KOPT-K1 (cell line): ENCODE results near the gene ARCN1.

Experiments used
- H3K27ac ChIP-seq: fragments of 200-600 bp; sonication (generic); 2 replicates; pipeline ENCODE4 v1.5.1; 2016; ENCODE audit warnings: antibody characterized with exemption, mild to moderate bottlenecking, low read depth, low read length; ENCODE audit not compliant: poor library complexity, severe bottlenecking
- H3K36me3 ChIP-seq: fragments of 200-600 bp; sonication (generic); 2 replicates; pipeline ENCODE4 v1.5.1; 2017; ENCODE audit warnings: antibody characterized with exemption, mild to moderate bottlenecking, low read length, moderate library complexity; ENCODE audit not compliant: insufficient read depth
- H3K9me3 ChIP-seq: fragments of 200-600 bp; sonication (generic); 2 replicates; pipeline ENCODE4 v1.5.1; 2017; ENCODE audit warnings: antibody characterized with exemption, low read length, mild to moderate bottlenecking; ENCODE audit not compliant: insufficient read depth, poor library complexity, severe bottlenecking

The ARCN1 gene

DNA sequence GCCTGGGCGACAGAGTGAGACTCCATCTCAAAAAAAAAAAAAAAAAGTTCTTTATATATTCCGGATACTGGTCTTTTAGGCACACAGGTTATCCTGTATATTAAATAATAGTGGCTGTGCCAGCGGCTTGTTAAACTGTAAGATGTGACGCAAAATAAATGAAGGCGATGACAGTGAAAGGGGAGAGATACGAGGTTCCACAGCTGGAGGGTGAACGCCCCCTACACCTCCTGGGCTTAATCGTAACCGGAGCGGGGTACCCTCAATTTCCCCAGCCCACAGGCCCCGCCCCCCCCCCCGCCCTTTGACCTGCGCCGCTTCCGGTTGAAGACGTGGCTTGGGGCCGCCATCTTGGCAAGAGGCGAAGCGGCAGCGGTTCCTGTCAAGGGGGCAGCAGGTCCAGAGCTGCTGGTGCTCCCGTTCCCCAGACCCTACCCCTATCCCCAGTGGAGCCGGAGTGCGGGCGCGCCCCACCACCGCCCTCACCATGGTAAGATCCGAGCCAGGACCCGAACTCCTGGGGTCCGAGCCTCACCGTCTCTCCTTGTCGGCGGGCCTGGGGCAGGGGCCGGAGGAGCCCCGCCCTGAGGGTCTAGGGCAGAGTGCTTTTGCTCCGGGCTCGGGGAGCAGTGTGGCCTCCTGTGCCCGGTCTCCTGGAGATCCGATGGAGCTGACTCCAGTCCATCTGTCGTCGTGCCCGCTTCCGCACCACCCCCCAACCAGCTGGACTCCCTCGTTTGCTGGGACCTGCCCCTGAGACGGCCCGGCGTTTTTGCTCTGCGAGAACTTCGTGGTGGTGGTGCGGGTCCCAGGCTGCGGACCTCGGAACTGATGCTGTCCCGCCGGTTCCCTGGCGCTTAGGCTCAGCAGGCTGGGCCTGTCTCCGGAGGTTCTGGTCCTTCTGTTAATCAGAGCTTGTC lies at the start of gene ARCN1:
ARCN1 (plus strand) TSS at position 349 of the 920 bp plus-strand sequence; CDS start at position 488, 139 bp downstream.
- peaks cover 16% of the 10 kb centered on the region; the same call in 1 of the 2 replicates for H3K36me3 ChIP-seq
- H3K27ac ChIP-seq, result peak within 1 kb of the TSS; percentile 92
- no peaks in the 10 kb centered on the region for H3K9me3 ChIP-seq

DNA sequence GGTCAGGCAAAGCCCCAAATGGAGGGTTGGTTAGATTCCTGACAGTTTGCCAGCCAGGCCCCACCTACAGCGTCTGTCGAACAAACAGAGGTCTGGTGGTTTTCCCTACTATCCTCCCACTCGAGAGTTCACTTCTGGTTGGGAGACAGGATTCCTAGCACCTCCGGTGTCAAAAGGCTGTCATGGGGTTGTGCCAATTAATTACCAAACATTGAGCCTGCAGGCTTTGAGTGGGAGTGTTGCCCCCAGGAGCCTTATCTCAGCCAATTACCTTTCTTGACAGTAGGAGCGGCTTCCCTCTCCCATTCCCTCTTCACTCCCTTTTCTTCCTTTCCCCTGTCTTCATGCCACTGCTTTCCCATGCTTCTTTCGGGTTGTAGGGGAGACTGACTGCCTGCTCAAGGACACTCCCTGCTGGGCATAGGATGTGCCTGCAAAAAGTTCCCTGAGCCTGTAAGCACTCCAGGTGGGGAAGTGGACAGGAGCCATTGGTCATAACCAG lies 49.6 kb upstream of the ARCN1 start:
- Histone ChIP-seq H3K36me3 (peaks cover 92% of the 10 kb centered on the region), H3K9me3 (no peaks in the 10 kb centered on the region), H3K27ac (no peak overlapping the region)

GRCh38 chr11:118524356-118524755 lies 47.9 kb upstream of the ARCN1 start:
- H3K36me3 ChIP-seq, result peaks cover 76% of the 10 kb centered on the region
- no peaks in the 10 kb centered on the region for H3K9me3 ChIP-seq
- H3K27ac ChIP-seq, result no peak overlapping the region

- peaks cover 71% of the 10 kb centered on the region for H3K36me3 ChIP-seq
- H3K9me3 ChIP-seq, result no peaks in the 10 kb centered on the region
- no peak overlapping the region for H3K27ac ChIP-seq
Observed at GRCh38 chr11:118524757-118525470, 47.3 kb upstream of the ARCN1 start.

GRCh38 chr11:118526688-118527087 lies 45.5 kb upstream of the ARCN1 start:
- Histone ChIP-seq H3K9me3 (no peaks in the 10 kb centered on the region), H3K36me3 (peaks cover 53% of the 10 kb centered on the region), H3K27ac (no peak overlapping the region)

GRCh38 chr11:118527109-118527508 lies 45.1 kb upstream of the ARCN1 start, which contains the start of gene TTC36:
TTC36 (plus strand) TSS chr11:118527474; CDS start chr11:118527495, 21 bp downstream.
- H3K36me3 ChIP-seq, result peaks cover 49% of the 10 kb centered on the region
- no peaks in the 10 kb centered on the region for H3K9me3 ChIP-seq
- no peak within 1 kb of the TSS for H3K27ac ChIP-seq

- Histone ChIP-seq H3K27ac (no peak overlapping the region), H3K9me3 (no peaks in the 10 kb centered on the region), H3K36me3 (peaks cover 35% of the 10 kb centered on the region)
Observed at GRCh38 chr11:118528511-118528910, 43.7 kb upstream of the ARCN1 start.

- H3K27ac ChIP-seq, result peak overlapping the region; percentile 52
- H3K36me3 ChIP-seq, result peaks cover 23% of the 10 kb centered on the region
- H3K9me3 ChIP-seq, result no peaks in the 10 kb centered on the region
Observed at GRCh38 chr11:118529584-118530175, 42.5 kb upstream of the ARCN1 start.

DNA sequence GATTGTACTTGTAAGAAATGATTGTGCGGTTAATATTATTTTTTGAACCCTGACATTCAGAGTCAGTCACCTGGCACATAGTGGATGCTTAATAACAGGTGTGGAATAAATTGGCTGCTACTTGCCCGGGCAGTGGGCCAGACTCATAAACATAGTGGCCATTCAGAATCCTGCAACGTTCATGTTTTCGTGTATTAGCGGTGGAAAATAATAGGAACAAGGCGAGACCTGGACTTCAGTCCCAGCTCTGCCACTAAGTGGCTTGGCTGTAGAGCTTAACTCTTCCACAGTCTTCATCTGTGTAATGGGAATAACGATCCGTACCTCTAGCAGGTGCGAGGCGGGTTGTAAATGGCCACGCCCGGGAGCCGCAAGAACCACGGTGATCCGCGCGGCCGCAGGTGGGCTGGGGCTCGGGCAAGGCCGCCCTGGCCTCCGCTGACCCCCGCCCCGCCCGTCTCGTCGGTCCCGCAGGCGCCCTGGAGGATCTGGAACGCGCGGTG lies 42.0 kb upstream of the ARCN1 start:
- no peaks in the 10 kb centered on the region for H3K9me3 ChIP-seq
- H3K36me3 ChIP-seq, result peaks cover 17% of the 10 kb centered on the region
- H3K27ac ChIP-seq, result peak overlapping the region; percentile 52

DNA sequence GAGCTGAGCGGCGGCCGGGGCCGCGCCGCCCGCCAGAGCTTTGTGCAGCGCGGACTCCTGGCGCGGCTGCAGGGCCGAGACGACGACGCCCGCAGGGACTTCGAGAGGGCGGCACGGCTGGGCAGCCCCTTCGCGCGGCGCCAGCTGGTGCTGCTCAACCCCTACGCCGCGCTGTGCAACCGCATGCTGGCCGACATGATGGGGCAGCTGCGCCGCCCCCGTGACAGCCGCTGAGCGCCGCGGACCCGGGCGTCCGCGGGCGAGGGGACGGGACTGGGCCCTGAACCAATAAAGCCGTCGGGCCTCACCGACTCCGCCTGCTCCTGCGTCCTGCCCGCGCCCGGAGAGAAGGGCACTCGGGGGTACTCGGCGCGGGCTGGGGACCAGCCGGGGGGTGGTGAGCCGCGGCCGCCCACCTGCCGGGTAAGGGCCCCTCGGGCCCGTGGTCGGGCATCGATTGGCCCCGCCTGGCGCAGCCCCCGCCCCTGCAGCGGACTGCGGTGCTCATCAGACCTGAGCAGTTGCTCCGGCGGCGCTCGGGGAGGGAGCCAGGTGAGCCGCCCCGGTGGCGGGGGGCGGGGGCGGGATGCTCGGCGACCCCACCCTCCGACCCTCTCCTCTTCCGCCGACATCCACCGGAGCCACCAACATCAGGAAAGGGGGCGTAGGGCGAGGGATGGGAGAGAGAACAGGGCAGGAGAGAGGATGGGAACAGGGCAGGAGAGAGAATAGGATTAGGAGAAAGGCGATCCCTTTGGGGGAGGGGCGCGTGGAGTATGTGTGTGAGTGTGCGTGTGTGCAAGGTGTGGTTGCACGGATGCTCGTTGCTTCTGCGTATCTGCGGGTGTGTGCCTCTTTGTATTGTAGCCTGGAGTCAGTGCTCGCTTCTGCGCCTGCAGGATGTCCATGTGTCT lies 41.3 kb upstream of the ARCN1 start, which contains the start of gene TMEM25:
TMEM25 (plus strand) TSS at position 510 of the 914 bp plus-strand sequence. CDS start 610 bp downstream, outside the sequence.
- Histone ChIP-seq H3K9me3 (no peaks in the 10 kb centered on the region), H3K36me3 (peaks cover 16% of the 10 kb centered on the region), H3K27ac (peak within 1 kb of the TSS; percentile 52)

DNA sequence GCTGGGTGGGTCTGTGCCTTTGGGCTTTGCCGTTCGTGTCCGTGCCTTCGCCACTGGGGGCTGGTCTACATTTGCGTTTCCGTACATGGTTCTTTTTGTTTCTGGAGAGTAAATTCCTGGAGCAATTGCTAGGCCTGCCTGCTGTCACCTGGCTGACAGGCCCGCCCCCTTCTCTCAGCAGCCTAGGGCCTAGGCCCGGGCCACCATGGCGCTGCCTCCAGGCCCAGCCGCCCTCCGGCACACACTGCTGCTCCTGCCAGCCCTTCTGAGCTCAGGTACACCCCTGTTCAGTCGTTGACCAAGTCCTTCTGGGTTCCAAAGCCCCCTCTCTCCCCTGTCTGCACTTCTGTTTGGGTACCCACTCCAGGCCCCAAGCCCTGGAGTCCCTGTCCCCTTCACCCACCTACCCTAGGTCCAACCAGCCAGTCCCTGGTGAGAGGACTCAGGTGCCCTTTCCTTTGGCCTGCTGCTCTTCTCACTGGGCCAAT lies 40.6 kb upstream of the ARCN1 start:
- Histone ChIP-seq H3K27ac (no peak overlapping the region), H3K36me3 (peaks cover 10% of the 10 kb centered on the region; the same call in 1 of the 2 replicates), H3K9me3 (no peaks in the 10 kb centered on the region)

GRCh38 chr11:118532091-118532490 lies 40.1 kb upstream of the ARCN1 start:
- no peak overlapping the region for H3K27ac ChIP-seq
- H3K9me3 ChIP-seq, result no peaks in the 10 kb centered on the region
- peaks cover 7% of the 10 kb centered on the region; the same call in 1 of the 2 replicates for H3K36me3 ChIP-seq

DNA sequence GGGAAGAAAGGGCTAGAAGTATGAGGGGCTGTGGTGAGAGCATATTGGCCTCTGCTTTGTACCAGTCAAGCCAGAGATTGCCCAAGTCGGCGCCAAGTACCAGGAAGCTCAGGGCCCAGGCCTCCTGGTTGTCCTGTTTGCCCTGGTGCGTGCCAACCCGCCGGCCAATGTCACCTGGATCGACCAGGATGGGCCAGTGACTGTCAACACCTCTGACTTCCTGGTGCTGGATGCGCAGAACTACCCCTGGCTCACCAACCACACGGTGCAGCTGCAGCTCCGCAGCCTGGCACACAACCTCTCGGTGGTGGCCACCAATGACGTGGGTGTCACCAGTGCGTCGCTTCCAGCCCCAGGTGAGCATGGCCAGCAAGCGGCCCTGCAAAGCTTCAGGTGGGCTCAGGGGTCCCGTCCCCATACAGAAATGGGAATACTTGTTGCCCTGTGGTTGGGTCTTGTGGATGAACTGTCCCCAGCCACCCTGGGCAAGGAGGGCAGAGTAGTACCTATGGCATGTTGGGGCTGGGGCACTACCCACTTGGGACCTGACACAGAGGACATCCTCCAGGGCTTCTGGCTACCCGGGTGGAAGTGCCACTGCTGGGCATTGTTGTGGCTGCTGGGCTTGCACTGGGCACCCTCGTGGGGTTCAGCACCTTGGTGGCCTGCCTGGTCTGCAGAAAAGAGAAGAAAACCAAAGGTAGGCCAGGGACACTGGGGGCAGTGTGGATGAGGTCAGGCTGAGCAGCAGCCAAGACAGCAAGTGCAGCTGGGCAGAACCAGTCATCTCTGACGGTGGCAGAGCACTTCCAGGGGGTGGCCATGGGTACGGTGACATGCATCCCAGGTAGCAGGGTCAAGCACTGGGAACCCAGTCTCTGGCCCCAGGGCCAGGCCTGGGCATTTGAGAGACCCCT lies 39.1 kb upstream of the ARCN1 start:
- H3K9me3 ChIP-seq, result no peaks in the 10 kb centered on the region
- no peaks in the 10 kb centered on the region for H3K36me3 ChIP-seq
- H3K27ac ChIP-seq, result no peak overlapping the region
